K562 (cell line): Measurements from ENCODE around the gene CATSPER1. TPM values are rescaled to one million over a fixed set of nuclear protein-coding genes. Genes with fewer than 3 reads are reported as not detected.

Experiments
- ELF2 ChIP-seq: fragments of 250-450 bp; sonication (Bioruptor Pico); IDR thresholded peaks from 2 replicates; pipeline ENCODE4 v1.5.0; 2021; ENCODE audit warnings: mild to moderate bottlenecking
- EZH2 ChIP-seq: IDR thresholded peaks from 2 replicates; pipeline ENCODE4 v1.6.1; 2012; ENCODE audit warnings: low read depth, mild to moderate bottlenecking, inconsistent platforms, low read length, borderline replicate concordance
- HMG20B ChIP-seq: fragments of 250-450 bp; sonication (Bioruptor Pico); IDR thresholded peaks from 2 replicates; pipeline ENCODE4 v1.5.0; 2021; ENCODE audit warnings: mild to moderate bottlenecking
- HMGN3 ChIP-seq: IDR thresholded peaks from 2 replicates; pipeline ENCODE4 v1.6.1; 2011; ENCODE audit warnings: borderline replicate concordance, low read depth, mild to moderate bottlenecking, mixed read lengths, low read length; ENCODE audit not compliant: insufficient read length; ENCODE audit errors: extremely low read depth
- HOXB6 ChIP-seq: fragments of 250-450 bp; sonication (Bioruptor Pico); IDR thresholded peaks from 2 replicates; pipeline ENCODE4 v1.5.1; 2022; ENCODE audit warnings: mild to moderate bottlenecking, borderline replicate concordance
- MBD2 ChIP-seq: sonication (generic); IDR thresholded peaks from 2 replicates; pipeline ENCODE4 v1.6.1; 2016; ENCODE audit warnings: low read depth, borderline replicate concordance
- MEIS2 ChIP-seq: fragments of 450-650 bp; IDR thresholded peaks from 2 replicates; pipeline ENCODE4 v1.6.1; 2014; ENCODE audit warnings: mild to moderate bottlenecking; ENCODE audit not compliant: partially characterized antibody
- NEUROD1 ChIP-seq: fragments of 150-350 bp; IDR thresholded peaks from 2 replicates; pipeline ENCODE4 v1.6.1; 2014; ENCODE audit warnings: borderline replicate concordance, low read length, low read depth; ENCODE audit not compliant: partially characterized antibody
- NR1H2 ChIP-seq: sonication (generic); formaldehyde crosslinking; IDR thresholded peaks from 2 replicates; pipeline ENCODE4 v1.4.0; 2020; ENCODE audit warnings: mild to moderate bottlenecking, missing genetic modification reagents
- NR3C1 ChIP-seq: sonication (generic); formaldehyde crosslinking; IDR thresholded peaks from 2 replicates; pipeline ENCODE4 v1.8.1; 2022; ENCODE audit warnings: missing genetic modification reagents
- RAD51 ChIP-seq: fragments of 450-650 bp; IDR thresholded peaks from 2 replicates; pipeline ENCODE4 v1.7.1; 2016; ENCODE audit warnings: low read depth, mild to moderate bottlenecking, borderline replicate concordance
- RBM15 ChIP-seq: fragments of 200-400 bp; formaldehyde crosslinking; IDR thresholded peaks from 2 replicates; pipeline ENCODE4 v1.6.1; 2018; ENCODE audit warnings: mild to moderate bottlenecking, low read length, moderate library complexity; ENCODE audit not compliant: insufficient read depth
- RFX7 ChIP-seq: fragments of 250-450 bp; sonication (Bioruptor Pico); IDR thresholded peaks from 2 replicates; pipeline ENCODE4 v1.5.1; 2021; ENCODE audit warnings: mild to moderate bottlenecking
- SIN3A ChIP-seq, 2 experiments: fragments of 150-350 bp in 1 of 2; IDR thresholded peaks; 2 replicates each; pipeline ENCODE4 v1.6.1; 2011 to 2016; ENCODE audit warnings: borderline replicate concordance in 2 of 2, low read depth in 2 of 2, low read length in 2 of 2, mild to moderate bottlenecking in 2 of 2, moderate library complexity in 2 of 2; ENCODE audit not compliant: control insufficient read depth in 1 of 2
- SRF ChIP-seq, 2 experiments: fragments of 250-450, 450-650 bp in 1 of 2; sonication (Bioruptor Pico) in 1 of 2; sonication (generic) in 1 of 2; formaldehyde crosslinking; IDR thresholded peaks; 2 replicates each; pipeline versions ENCODE4 v1.5.0 to v1.5.1; 2020 to 2022; ENCODE audit warnings: mild to moderate bottlenecking in 1 of 2, missing genetic modification reagents in 1 of 2
- TAF9B ChIP-seq: fragments of 450-650 bp; IDR thresholded peaks from 2 replicates; pipeline ENCODE4 v1.6.1; 2018; ENCODE audit warnings: mild to moderate bottlenecking; ENCODE audit not compliant: partially characterized antibody
- TCF3 ChIP-seq: sonication (generic); formaldehyde crosslinking; IDR thresholded peaks from 2 replicates; pipeline ENCODE4 v1.4.0; 2020; ENCODE audit warnings: mild to moderate bottlenecking, missing genetic modification reagents
- ZBTB1 ChIP-seq: sonication (generic); formaldehyde crosslinking; IDR thresholded peaks from 2 replicates; pipeline ENCODE4 v1.8.1; 2023; ENCODE audit warnings: missing genetic modification reagents, low read depth, mild to moderate bottlenecking, borderline replicate concordance
- ZC3H4 ChIP-seq: sonication (generic); formaldehyde crosslinking; IDR thresholded peaks from 2 replicates; pipeline ENCODE4 v1.9.0; 2021; ENCODE audit warnings: missing genetic modification reagents, borderline replicate concordance
- ZFP1 ChIP-seq: fragments of 450-650 bp; formaldehyde crosslinking; IDR thresholded peaks from 2 replicates; pipeline ENCODE4 v1.4.0; 2020; ENCODE audit warnings: mild to moderate bottlenecking, mixed read lengths
- ZNF133 ChIP-seq: fragments of 250-450 bp; sonication (Bioruptor Pico); IDR thresholded peaks from 2 replicates; pipeline ENCODE4 v1.4.0; 2020; ENCODE audit warnings: mild to moderate bottlenecking
- ZNF507 ChIP-seq: conservative IDR thresholded peaks from 2 replicates; pipeline ENCODE4 v1.6.1; 2017; ENCODE audit warnings: missing genetic modification characterization, missing compliant biosample characterization
- ZSCAN32 ChIP-seq: fragments of 450-650 bp; formaldehyde crosslinking; IDR thresholded peaks from 2 replicates; pipeline ENCODE4 v1.4.0; 2020; ENCODE audit warnings: mild to moderate bottlenecking, moderate library complexity
- polyA plus RNA-seq, 8 experiments: library from polyadenylated mRNA; depleted of rRNA in 4 of 8; stranded (reverse) in 5 of 8; unstranded in 3 of 8; fragments of >200 nt; fragmentation: Nextera tagmentation in 2 of 8; fragmentation: Illumina TruSeq in 1 of 8; extraction: Ambion mirVana in 2 of 8; extraction: Trizol in 1 of 8; gene quantifications; 2 replicates each; pipeline versions ENCODE4 v1.2.1 to v1.2.3, GENCODE V29; 2011 to 2014; ENCODE audit warnings: inconsistent platforms in 1 of 8, missing spikeins in 1 of 8
- total RNA-seq, 7 experiments: library from RNA; depleted of rRNA in 6 of 7; stranded (reverse); fragments of >200 nt in 6 of 7; fragmentation: Illumina TruSeq in 2 of 7; extraction: Trizol in 2 of 7; gene quantifications; 2 replicates each; pipeline versions ENCODE4 v1.2.1 to v1.2.3, GENCODE V29; 2011 to 2021; ENCODE audit warnings: low replicate concordance in 1 of 7
- TF ChIP-seq, protein P1 (sequence below), 3 experiments: fragments of 200-800 bp in 1 of 3; fragments of 250-450 bp in 1 of 3; fragments of 450-650 bp in 1 of 3; sonication (Bioruptor Pico) in 1 of 3; sonication (Bioruptor generic) in 1 of 3; formaldehyde crosslinking in 1 of 3; IDR thresholded peaks; 2 replicates each; pipeline versions ENCODE4 v1.6.1 to v1.8.0; 2016 to 2022; ENCODE audit warnings: mild to moderate bottlenecking in 2 of 3, missing genetic modification characterization in 2 of 3, missing compliant biosample characterization in 1 of 3, moderate library complexity in 1 of 3
- TF ChIP-seq, protein P2 (sequence below): fragments of 250-450 bp; sonication (Bioruptor Pico); IDR thresholded peaks from 2 replicates; pipeline ENCODE4 v1.8.0; 2022; ENCODE audit warnings: moderate library complexity, mild to moderate bottlenecking, inconsistent platforms
- TF ChIP-seq, protein P3 (sequence below): sonication (generic); formaldehyde crosslinking; IDR thresholded peaks from 2 replicates; pipeline ENCODE4 v1.5.0; 2020; ENCODE audit warnings: missing genetic modification reagents

CATSPER1 gene
- total and polyA plus RNA-seq, 9 of the 15 experiments (the other 6 are each of a cell fraction or from before 2014, with no cell fraction given): 0.21 to 3.3 (median 0.76) TPM

DNA sequence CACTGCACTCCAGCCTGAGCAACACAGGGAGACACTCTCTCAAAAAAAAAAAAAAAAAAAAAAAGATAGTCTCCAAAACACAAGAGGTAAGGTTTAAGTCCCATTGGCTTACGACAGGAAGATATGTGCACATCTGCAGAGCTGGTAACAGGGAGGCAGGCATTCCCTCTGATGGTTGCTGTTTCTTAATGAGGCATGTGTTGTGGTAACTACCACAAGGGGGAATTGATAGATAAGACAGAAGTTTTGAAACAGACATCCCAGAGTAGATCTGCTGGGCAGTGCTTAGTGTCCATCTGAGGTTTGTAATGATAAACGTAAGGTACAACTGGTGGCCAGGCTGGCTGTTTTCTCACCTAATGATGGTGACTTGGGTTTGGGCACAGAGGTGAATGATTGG is 29.0 kb downstream of the CATSPER1 start (continued):
- TF ChIP-seq HMGN3: no peak
- TF ChIP-seq ZNF133 (CRISPR knock-in tag): no peak
- TF ChIP-seq TAF9B: no peak
- TF ChIP-seq TCF3: peak; percentile 46
- TF ChIP-seq RAD51: no peak
- TF ChIP-seq ZBTB1 (CRISPR knock-in tag): no peak
- no peak for TF ChIP-seq MBD2
- TF ChIP-seq NR1H2 (CRISPR knock-in tag): no peak
- no peak for TF ChIP-seq NEUROD1
- no peak for TF ChIP-seq MEIS2
- no peak for TF ChIP-seq ELF2
- no peak for TF ChIP-seq HOXB6 (CRISPR knock-in tag)
- TF ChIP-seq, protein P1, sequence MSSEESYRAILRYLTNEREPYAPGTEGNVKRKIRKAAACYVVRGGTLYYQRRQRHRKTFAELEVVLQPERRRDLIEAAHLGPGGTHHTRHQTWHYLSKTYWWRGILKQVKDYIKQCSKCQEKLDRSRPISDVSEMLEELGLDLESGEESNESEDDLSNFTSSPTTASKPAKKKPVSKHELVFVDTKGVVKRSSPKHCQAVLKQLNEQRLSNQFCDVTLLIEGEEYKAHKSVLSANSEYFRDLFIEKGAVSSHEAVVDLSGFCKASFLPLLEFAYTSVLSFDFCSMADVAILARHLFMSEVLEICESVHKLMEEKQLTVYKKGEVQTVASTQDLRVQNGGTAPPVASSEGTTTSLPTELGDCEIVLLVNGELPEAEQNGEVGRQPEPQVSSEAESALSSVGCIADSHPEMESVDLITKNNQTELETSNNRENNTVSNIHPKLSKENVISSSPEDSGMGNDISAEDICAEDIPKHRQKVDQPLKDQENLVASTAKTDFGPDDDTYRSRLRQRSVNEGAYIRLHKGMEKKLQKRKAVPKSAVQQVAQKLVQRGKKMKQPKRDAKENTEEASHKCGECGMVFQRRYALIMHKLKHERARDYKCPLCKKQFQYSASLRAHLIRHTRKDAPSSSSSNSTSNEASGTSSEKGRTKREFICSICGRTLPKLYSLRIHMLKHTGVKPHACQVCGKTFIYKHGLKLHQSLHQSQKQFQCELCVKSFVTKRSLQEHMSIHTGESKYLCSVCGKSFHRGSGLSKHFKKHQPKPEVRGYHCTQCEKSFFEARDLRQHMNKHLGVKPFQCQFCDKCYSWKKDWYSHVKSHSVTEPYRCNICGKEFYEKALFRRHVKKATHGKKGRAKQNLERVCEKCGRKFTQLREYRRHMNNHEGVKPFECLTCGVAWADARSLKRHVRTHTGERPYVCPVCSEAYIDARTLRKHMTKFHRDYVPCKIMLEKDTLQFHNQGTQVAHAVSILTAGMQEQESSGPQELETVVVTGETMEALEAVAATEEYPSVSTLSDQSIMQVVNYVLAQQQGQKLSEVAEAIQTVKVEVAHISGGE (CRISPR knock-in tag; IDR thresholded peaks at IDR 0.05): 0 out of 6 replicates have a peak, but pooled peaks of 1 of the 3 experiments have one; percentile 25
- no peak for TF ChIP-seq NR3C1 (CRISPR knock-in tag)
- TF ChIP-seq ZC3H4: no peak
- no peak for TF ChIP-seq ZFP1 (CRISPR knock-in tag)
- TF ChIP-seq, protein P2, sequence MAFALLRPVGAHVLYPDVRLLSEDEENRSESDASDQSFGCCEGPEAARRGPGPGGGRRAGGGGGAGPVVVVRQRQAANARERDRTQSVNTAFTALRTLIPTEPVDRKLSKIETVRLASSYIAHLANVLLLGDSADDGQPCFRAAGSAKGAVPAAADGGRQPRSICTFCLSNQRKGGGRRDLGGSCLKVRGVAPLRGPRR (CRISPR knock-in tag): no peak
- no peak for TF ChIP-seq HMG20B (CRISPR knock-in tag)
- TF ChIP-seq, protein P3, sequence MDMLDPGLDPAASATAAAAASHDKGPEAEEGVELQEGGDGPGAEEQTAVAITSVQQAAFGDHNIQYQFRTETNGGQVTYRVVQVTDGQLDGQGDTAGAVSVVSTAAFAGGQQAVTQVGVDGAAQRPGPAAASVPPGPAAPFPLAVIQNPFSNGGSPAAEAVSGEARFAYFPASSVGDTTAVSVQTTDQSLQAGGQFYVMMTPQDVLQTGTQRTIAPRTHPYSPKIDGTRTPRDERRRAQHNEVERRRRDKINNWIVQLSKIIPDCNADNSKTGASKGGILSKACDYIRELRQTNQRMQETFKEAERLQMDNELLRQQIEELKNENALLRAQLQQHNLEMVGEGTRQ (CRISPR knock-in tag): no peak
- TF ChIP-seq RBM15: no peak
- no peak for TF ChIP-seq ZNF507 (tag)
- no peak for TF ChIP-seq RFX7
- TF ChIP-seq SIN3A (IDR thresholded peaks at IDR 0.05; ENCODE audit: borderline replicate concordance in 2 of 2, control insufficient read depth in 1 of 2, low read depth in 2 of 2, low read length in 2 of 2): no peak
- no peak for TF ChIP-seq ZSCAN32
- TF ChIP-seq EZH2: no peak
- TF ChIP-seq SRF (CRISPR knock-in tag; IDR thresholded peaks at IDR 0.05): peak in 1 of 2 experiments; percentile 23; a peak in 1 of 4 replicates
